GM18498 (cell line): ENCODE results near the gene OPCML.

Experiments
- ATAC-seq: cut with Tn5 transposase; IDR thresholded peaks from one replicate; pipeline ENCODE4 v1.9.1; 2021; ENCODE audit warnings: mild to moderate bottlenecking, moderate library complexity; ENCODE audit not compliant: unreplicated experiment

Gene OPCML

GRCh38 chr11:132716037-132716436 is 816.3 kb downstream of the OPCML start:
- no peak for ATAC-seq

DNA sequence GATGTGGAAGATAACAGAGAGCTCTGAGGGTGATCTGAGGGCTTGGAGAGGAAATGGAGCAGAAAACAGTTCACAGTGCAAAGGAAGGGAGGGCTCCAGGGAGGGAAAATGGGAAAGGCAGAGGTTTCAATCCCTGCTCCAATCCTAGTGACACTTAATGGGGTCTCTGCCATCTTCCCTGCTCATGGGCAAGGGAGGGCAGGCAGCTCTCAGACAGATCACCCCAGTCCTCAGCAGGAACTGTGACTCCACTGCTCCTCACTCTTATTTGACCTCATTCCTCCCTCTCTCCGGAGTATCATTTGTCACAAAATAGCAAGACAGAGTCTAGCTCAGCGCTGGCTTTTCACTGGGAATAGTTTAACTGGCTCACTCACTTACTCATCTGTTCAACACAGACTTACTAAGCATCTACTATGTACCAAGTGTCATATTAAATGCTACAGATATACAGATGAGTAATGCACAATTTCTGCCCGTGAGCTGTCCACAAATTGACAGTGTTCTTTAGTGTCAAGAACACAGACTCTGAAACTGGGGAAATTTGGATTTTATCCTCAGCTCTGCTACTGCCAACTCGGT is 817.4 kb downstream of the OPCML start:
- ATAC-seq, result no peak

DNA sequence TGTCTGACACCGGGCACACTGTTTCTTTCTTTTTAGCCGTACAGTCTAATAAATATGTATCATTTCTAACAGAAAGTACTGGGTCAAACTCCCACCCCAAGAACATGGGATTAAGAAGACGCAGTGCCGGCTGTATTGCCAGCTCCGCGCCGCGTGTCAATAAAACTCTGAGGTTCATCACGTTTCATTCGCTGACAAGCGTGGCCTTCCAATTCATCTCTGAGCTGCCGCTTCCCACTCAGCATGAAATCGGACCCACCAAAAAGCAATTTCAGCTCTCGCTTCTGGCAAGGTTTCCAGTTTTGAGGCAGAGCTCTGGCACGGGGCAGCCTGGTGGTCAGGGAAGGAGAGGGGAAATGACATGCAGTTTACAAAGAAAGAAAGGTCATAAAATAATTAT is 819.8 kb downstream of the OPCML start:
- no peak for ATAC-seq

DNA sequence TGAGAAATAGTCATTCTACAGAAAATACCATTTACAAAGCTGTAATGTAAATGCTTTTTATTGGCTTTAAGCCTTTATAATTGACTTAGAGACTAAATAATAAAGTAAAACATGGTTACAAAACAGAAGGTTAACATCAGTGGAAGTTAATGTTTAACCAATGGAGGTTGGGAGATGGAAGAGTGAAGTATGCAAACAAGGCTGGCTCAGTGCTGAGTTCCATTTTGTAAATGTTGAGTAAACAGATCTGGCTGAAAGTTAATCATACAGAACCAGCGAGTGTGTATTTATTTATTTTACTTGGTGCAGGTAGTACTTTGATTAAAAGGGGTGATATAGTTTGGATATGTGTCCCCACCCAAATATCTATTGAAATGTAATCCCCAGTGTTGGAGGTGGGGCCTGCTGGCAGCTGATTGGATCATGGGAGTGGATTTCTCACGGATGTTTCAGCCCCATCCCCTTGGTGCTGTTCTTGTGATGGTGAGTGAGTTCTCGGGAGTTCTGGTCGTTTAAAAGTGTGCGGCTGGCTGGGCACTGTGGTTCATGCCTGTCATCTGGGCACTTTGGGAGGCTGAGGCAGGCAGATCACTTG is 827.4 kb downstream of the OPCML start:
- ATAC-seq, result no peak

- no peak for ATAC-seq
These were observed 839.4 kb downstream of the OPCML start for GRCh38 chr11:132692891-132693290.

GRCh38 chr11:132691848-132692550 is 840.3 kb downstream of the OPCML start:
- ATAC-seq, result no peak

DNA sequence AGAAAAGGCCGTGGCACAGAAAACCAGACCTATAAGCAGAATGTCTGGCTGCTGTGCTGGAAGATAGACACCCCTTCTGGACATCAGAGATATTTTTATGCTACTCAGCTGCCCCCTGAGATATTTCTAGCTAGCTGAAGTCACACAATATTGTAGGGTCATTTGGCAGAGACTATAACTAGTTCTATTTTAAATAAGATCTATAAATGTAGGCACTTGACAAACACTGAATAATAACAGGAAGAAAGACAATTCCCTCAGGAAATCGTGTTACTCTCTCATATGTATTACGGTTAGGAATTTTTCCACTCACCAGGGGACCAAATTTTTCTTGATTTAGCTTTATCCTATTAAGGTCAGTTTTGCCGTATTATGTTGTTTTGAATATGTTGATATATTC is 845.4 kb downstream of the OPCML start:
- no peak for ATAC-seq

DNA sequence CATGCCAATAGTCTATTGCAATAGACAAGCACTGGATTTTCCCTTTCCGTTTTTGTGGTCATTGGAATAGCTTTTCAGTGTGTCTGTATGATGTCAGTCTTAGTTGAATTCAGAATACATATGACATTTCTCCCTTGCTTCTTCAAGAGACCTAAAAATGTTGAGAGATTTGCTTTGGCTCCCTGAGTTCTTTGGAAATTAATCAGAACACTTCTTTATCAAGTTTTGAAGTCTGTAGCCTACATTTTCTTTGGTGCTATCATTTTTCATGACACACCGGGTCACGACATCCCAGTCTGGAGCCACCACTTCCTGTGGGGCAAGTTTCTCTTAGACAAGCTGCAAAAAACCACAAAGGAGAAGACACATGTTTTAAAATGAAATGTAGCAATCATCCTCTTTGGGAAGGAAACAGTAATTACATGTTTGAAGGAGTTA is 847.1 kb downstream of the OPCML start:
- ATAC-seq, result no peak

- no peak for ATAC-seq
These were observed 848.7 kb downstream of the OPCML start for GRCh38 chr11:132683602-132684001.

DNA sequence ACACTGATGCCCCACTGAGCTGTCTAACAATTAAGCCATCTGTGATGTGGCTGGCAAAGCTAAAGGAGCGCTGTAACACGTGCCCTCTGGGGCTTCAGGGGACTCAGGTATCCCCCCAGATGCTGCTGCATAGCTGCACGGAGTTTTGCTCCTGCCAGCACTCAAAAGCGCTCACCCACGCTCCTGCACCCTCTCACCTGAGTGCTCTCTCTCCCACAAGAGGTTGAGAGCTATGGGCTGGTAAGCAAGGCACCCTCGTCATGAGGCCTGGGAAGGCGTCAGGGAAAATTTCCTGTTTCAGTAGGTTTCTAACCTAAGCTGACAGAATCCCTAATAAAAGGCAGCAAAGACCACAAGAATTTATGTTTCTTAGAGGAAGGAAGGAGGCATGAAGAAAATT is 850.3 kb downstream of the OPCML start:
- ATAC-seq, result no peak

GRCh38 chr11:132680584-132680983 is 851.7 kb downstream of the OPCML start:
- ATAC-seq, result no peak

DNA sequence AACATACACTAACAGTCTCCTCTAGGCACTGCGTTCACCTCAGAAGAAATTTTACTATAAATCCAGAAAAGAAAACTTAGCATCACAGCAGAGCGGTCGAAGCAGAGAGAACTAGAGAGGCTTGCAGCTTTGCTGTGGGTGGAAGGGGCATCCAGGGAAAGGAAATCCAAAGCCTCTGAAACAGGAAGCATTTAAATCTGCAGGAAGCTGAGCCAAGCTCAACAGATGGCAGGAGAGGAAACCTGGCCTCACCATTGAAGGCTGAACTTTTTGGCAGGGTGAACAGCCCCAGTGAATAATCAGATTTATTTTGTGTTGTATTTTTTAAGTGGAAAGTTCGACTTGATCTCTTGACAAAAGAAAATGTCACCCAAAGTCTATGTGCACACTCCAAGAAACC is 858.1 kb downstream of the OPCML start:
- ATAC-seq, result no peak

DNA sequence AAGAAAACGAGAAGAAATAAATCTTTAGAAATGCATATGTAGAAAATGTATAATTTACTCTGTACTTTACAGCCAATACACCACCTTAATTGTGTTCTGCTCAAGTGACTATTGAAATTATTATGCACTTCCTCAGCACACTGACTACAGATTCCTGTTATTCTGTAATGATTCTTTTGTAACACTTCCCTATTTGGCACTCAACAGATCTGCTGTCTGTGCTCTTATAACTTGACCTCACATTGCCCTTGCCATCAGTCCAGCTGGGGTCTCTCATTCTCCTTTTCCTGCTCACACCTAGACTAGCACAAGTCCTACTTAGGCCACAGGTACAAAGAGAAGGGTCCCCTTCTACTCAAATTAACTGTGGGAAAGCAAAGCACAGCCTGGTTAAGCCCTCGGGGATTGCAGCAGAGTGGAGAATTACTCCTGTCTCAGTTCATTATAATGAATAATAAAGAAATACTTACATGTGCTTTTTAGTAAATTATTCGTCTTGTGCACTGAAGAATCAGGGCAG is 860.4 kb downstream of the OPCML start:
- ATAC-seq, result no peak

DNA sequence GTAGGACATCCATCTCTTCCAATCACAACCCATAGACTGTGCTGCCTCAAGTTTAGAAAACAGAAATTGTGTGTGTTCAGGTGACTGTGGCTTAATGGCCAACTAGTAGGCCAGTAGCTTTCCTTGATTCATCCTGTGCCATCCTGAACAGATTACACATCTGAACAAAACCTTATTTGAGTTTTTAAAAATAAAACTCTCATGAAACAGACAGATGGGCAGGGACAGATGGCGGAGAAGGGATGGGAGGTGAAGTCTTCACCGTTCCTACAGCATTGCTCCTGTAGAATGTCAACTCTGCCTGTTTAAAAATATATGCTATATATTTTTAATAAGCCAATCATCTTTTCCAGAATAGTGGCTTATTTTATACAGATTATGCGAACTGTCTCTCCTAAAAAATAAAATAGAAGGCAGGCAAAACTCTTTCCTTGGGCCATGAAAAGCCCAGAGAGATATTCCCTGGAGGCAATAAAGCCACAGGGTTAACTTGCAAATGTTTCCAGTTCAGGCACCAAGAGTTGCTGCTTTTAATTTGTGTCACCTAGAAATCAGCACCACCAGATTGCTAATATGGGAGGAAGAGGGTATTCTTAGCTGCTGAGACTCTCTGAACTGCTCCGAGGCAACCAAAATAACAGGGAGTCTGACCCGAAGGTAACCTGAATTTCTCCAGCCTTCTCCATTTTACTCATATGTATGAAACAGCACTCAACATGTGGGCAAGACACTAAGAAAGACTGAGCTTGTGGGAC is 861.2 kb downstream of the OPCML start:
- no peak for ATAC-seq

GRCh38 chr11:132669949-132670348 is 862.4 kb downstream of the OPCML start:
- no peak for ATAC-seq

DNA sequence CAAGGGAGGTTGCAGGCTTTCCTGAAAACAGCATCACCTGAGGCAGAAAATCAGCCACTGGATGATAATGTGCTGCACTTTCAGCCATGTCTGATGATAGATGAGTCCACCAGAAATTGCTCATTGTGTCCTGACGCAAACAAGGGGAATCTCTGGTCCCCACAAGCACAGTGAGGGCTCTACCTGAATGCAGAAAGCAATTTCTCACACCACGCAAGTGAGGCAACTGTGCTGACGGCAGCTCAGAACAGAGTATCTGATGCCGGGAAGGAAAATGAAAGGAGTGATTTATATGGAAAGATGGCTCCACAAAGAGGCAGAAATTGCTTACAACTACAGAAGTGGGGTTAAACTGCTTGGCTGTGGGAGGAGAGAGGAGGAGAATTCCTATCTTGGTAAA is 867.1 kb downstream of the OPCML start:
- no peak for ATAC-seq

DNA sequence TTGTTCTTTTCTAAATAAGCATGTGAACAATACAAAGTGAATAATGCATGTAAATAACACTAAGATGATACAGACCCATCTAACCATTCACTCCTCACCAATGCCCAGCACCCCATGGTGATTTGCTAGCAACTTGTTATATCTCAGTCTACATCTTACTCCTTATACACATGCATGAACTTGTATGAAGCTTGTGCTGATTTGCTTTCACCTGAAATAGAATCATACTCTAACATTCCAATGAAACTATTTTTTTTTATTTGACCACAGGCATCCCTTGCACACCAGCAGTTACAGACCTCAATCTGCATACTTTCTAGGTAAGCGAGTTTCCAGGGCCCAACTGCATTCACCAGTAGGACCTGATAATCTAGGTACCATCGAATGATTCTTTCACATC is 873.6 kb downstream of the OPCML start:
- ATAC-seq, result no peak

DNA sequence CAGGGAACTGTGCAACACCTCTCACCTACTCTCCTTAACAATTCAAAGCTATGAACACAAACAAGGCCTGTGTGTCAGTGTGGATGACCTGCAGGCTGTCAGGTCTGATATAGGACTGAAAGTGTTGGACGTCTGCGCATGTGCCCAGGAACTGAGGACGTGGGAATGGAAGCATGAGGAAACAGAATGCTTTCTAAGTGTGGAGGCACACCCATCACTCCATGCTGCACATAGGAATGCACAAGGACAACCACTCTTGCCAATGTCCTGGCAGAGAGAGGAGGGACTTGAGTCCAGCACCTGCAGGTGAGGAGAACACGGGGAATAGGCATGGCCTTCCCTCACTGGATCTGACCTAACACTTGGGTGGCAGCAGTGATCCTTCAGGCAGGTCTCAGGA is 874.3 kb downstream of the OPCML start:
- ATAC-seq, result no peak

GRCh38 chr11:132655187-132655855 is 877.0 kb downstream of the OPCML start:
- no peak for ATAC-seq

GRCh38 chr11:132653237-132653636 is 879.1 kb downstream of the OPCML start:
- ATAC-seq, result no peak
